Superior temporal gyrus (tissue), 1 donor: Measurements from ENCODE around the gene ACVR1.
"Not testable (repeated sequence)": the region's sequence is repeated elsewhere in the genome, so short reads cannot be mapped to it uniquely, and the experiment has no call there.

ENCODE experiments used
- DNase-seq: peaks from one replicate; pipeline ENCODE4 v3.0.0-alpha.2; 2016; ENCODE audit errors: extremely low spot score

The ACVR1 gene

DNA sequence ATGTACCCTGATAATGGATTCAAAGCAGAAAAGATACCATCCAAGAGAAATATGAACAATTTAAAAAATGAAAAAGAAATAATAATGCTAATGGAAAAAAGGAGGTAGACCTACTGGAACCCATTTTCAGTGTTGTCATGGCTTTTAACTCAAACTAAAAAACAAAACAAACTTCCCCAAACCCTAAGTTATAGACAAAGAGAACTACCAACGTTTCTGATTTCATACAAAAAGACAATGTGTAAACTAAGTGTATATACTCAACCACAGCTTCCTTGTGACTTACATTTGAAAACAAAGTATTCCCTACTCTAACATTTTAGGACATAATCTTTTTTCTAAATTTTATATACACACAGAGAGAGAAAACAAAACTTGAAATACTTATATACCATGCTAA lies 45.9 kb downstream of the ACVR1 start:
- DNase-seq = no peak

DNA sequence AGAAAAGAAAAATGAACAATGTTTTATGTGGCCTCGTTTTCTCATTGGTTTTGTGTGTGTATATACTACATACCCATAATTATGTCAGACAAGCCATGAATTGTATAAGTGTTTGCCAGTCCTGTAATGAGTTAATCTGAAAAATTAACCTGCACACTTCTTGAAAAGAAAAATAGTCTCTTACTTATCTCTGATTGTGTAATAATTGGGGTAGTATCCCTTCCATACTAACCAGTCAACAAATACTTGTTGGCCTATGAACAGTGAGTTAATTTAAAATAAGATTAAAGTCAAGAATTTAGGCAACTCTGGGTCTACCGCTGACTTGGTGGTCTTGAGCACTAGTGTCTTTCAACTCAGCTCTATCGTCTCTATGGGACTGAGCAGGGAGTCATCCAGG lies 48.8 kb downstream of the ACVR1 start:
- no peak for DNase-seq

DNA sequence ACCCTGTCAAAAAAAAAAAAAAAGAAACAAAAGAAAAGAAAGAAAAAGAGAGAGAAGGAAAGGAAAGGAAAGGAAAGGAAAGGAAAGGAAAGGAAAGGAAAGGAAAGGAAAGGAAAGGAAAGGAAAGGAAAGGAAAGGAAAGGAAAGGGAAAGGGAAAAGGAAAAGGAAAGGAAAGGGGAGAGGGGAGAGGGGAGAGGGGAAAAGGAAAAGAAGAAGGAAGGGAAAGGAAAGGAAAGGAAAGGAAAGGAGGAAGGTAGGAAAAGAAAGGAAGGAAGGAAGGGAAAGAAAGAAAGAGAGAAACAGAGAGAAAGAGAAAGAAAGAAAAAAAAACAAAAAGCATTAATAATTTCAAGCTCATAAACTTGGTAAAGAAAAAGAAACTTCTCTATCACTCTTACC lies 49.5 kb downstream of the ACVR1 start:
- DNase-seq = not testable (repeated sequence)

DNA sequence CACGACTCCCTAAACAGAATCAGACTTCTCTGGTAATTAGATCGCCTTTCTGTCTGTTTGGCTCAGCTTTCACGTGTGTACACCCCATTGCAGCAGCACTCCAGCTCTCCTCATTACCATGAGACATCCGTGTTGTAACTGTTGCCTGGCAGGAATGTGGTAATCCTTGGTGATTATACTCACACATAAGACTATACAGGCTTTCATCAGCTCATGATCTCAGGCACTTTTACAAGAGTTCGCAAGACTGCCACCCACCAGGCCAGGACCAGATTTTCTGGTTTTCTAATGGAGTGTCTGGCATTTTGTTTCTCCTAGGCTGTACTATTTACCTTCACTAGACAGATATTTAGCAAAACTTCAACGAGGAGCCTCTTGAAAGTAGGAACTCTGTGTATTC lies 50.2 kb downstream of the ACVR1 start:
- no peak for DNase-seq

DNA sequence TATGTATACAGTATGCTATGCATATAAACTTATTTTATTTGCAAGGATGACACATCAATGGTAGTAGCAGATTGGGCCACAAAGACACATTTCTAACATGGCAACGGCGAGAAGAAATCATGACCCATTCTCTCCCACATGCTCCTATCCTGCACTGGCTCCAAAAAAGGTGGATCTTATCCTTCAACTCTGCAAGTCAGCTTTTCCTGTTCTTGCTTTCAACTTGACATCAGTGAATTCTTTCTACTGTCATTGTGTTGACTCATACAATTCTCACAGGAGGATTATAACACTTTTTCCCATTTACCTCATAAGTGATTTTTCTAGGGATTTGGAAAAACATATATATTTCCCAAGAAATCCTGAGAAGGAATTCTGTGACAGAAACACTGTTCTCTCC lies 53.1 kb downstream of the ACVR1 start:
- no peak for DNase-seq

DNA sequence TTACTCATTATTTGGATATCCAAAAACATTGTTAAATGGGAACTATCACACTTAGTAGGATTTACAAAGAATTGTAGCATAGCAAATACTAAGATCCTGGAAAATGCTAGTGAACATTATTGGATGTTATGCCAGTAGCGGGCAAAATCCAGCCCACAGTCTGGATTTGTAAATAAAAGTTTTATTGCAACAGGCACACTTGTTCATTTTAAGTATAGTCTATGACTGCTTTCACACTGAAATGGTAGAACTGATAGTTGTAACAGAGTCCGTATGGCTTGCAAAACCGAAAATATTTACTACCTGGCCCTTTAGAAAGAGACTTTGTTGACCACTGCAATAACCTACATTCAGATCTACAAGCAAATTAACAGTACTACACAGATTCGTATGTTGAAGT lies 53.6 kb downstream of the ACVR1 start:
- no peak for DNase-seq

DNA sequence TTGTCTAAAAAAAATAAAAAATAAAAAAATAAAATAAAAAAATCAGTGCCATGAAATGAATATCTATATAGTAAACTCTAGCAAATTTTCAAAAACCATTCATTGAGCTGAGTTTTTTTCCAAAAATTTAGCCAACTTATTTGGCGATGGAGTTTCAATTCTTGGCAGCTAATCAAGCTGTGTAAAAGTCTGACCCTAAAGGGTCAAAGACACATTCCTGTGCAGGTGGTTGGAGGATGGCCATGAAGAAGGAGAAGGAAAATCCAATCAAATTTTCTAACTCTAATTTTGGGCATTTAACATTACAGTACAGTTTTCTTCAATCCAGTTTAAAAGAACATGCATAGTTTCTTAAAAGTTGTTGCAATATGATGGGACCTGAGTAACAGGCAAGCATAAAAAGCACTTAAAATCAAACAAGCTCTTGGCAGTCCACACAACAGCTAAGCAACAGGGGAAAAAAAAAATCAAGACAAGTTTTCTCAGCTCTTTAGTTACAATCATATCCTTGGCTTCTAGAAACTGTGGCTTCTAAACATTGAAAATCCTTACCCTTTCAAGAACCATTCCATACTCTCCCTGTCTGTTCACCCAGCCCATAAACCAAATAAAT lies 54.5 kb downstream of the ACVR1 start:
- no peak for DNase-seq

DNA sequence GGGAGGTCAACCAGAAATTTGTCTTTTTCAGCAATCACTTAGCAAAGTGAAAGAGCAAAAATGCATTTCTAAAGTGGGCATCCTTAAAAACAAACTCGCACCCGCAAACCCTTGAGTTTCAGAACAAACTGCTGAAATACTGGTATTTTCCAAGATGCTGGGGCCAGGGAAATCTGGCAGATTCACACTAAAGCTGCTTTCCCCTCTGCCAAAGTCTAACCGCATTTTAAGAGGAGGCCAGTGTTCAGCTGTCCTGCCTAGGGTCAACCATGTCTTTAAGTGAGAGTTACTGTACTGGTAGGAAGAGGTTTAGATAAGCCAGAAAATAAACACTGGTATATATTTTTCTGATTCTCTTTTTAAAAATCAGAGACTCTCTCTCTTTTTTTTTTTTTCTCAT lies 55.9 kb downstream of the ACVR1 start:
- DNase-seq = no peak

DNA sequence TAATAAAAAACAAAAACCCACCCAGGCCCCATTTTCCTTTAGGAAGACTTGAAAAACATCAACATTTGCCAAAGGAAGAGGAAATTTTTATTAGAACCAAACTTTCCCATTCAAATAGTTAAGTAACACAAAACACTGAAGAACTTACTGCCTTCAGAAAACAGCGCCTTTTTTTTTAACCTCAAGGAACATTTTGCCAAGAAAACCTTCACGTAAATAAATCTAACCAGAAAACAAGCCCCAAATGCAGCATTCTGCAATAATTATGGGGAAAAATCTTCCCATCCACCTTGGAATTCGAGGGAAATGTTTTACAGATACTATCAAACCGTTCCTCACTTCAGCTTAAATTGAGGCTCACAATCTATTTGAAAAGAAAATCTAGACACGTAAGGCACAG lies 56.4 kb downstream of the ACVR1 start:
- no peak for DNase-seq

DNA sequence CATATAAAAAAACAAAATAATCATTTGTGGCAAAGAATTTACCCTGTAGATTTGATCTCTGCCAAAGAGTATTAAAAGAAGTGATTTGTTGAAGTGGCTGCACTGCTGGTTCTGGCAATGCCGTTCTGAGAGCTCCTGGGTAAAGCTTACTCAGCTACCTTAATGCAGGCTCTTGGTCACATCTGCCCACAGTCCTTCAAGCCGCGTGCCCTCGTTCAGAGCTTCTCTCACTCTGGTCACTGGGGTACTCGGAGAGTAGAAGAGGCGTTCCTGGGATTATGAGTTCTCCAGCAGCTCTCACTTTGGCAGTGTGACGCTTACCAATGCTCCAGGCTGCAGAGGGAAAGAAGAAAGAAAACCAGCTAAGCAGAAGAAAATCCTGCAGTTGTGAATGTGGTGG lies 57.9 kb downstream of the ACVR1 start:
- no peak for DNase-seq

DNA sequence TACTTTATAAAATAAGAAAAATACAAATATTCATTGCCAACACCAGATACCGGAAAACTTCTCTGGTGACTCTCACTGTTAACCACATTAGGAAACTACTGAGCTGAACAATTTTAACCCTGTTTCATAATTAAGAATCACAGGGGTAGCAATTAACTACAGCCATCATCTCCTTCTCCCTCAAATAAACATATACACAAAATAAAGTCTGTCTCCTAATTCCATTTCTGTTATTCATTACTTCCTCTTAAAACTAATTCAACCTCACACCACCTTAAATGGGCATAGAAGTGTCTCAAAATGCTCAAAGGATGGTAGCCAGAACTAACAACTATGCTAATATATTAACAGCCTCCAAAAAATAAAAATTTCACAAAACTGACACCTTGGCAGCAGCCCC lies 60.7 kb downstream of the ACVR1 start:
- no peak for DNase-seq

DNA sequence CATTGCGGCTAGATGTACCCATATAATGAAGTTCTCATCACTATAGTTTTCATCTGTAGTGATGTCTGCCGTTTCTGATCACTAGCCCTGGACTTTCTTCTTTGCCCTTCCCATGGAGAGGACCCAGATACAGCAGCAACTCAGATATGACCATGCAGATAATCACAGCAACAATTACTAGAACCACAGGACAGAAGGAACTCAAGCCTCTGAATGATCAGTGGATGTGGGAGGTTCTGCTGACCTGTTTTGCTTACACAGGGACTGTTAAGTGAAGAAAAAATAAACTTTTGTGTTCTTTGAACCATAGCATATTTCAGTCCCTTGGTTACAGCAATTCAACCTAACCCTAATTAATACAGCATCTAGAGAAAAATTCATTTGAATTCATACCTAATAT lies 62.7 kb downstream of the ACVR1 start:
- DNase-seq = no peak

DNA sequence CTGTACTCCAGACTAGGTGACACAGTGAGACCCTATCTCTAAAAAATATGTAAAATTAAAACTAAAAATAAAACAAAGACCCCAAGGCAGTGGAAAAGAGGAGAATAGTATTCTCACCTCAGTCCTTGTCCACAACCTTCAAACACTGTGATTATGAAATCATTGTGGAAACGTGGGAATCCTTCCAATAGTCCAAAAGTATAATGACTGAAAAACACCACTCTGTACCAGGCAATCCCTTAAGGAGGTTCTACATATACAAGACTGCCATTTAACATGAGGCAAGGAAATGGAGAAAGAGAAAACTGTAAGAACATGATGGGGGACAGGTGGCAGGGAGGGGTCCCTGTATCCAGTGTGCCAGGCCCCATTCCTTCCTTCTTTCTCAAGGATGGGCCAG lies 66.1 kb downstream of the ACVR1 start:
- no peak for DNase-seq

DNA sequence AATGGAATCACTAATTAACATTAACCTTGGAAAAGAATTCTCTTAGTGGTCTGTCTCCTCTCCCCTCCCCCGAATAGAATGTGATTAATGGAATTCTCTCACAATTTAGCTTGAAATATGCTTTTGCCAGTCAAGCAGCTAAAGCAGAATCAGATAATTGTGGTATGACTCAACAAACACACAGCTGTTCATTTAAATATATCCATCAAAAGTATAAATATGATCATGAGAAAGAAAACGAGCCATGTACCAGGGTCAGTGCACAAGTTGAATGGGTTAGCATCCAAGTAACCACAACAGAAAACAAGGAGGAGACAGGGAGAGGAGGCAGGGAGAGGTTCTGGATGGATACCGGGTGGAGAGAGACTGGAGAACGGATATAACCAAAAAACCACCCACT lies 66.9 kb downstream of the ACVR1 start:
- no peak for DNase-seq

DNA sequence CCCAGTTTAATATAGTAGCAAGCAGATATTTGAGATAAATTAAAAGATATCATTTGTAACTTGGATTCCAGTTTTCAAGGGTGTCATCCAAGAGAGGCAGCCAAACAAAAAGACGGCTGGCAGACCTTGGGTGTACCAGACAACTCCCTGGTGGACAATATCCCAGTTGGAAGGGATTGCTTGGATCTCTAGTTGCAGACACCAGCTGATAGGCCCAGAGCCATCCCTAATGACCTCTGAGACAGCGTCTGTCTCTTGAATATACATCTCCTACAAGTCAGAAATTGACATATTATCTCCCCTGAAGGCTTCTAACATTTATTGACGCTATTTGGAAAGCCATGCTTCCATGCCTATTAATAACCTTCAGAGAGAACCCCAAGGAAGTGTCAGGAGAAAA lies 67.7 kb downstream of the ACVR1 start:
- DNase-seq = no peak

DNA sequence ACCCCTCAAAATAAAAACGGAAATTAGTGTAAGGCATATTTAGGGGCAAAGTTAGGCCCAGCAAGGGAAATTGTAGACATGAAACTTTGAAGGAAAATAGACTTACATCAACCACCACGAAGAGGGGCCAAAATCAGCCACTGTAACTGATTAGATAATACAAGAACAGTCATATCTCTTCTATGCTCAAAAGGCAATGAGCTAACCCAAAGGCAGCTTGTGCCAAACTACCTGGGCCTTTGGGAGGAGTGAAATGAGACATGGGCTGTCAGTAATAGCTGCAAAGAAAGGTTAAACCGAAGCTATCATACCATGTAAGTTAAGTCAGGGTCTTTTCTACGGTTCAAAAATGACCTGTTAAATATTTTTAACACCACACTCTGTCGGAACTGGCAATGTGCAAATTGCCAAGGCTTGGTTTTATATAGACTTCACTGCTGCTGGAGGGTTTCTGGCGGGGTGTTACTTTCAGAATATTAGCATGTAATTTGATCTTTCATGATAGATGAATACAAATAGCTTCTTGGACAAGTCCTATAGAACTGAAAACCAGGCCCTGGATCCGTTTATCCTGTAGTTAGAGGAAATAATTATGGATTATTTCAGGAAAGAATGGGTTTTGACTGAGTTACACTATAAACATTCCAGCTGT lies 69.6 kb downstream of the ACVR1 start:
- DNase-seq = no peak

DNA sequence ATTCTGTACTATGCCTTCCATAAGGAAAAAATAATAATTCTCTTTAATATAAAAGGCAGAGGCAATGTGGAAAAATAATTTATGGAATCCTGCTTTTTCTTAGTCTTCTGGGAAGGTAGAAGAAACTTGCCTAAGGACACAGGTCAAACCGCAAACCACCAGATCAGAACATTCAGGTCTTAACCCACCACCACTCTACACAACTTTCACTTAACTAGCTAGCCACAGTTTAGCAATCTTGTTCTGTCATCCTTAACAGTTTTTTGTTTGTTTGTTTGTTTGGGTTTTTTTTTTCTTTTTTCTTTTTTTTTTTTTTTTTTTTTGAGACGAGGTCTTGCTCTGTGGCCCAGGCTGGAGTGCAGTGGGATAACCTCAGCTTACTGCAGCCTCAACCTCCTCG lies 70.6 kb downstream of the ACVR1 start:
- no peak for DNase-seq

DNA sequence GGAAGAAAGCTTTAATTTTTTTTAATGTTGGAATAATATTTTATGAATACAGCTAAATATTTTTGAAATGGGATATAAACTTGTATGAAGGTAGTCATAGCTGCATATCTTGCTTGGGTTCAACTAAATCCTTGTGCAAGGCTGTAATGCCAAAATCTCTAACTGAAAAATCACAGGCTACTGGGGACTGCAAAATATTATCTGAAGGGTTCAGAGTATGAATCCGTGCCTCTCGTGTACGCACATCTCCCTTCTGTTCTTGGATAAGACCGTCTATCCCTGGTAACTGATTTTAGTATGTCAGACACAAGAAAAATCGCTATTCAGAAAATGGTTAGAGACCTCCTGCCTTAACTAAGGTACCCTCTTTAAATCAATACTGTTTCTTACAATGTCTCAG lies 71.8 kb downstream of the ACVR1 start:
- DNase-seq = no peak

DNA sequence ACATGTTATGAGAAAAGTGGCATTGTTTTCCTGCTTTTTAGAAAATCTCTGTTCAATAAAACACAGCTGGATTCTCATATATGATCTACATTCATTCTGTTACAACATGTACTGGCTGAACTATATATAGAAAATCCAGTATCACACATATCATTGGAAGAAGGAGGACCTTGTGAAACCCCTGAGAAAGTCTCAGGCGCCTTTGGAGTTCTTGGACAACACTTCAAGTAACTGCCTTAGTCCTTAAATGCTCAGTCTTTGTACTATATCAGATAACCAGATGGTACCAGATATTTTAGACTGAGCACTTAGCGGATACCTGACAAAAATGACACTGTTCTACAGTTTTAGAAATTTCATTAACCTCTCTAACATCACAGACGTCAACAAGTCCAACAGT lies 72.2 kb downstream of the ACVR1 start:
- no peak for DNase-seq

DNA sequence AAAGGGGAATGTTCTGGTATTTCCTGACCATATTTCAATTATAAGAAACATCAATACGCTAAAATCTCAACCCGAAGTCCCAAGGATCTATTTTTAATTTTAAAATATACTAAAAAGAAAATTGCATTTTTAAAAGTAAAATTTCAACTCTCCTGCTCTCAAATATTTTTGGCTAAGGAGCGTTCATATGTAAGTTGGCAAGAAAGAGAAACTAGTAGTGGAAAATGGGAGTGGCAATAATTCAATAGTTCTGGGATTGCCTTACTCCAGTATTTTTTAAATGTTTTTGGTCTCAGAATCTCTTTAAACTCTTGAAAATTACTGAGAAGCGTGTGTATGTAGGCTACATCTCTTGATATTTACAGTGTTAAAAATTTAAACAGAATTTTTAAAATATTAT lies 72.7 kb downstream of the ACVR1 start:
- DNase-seq = no peak

DNA sequence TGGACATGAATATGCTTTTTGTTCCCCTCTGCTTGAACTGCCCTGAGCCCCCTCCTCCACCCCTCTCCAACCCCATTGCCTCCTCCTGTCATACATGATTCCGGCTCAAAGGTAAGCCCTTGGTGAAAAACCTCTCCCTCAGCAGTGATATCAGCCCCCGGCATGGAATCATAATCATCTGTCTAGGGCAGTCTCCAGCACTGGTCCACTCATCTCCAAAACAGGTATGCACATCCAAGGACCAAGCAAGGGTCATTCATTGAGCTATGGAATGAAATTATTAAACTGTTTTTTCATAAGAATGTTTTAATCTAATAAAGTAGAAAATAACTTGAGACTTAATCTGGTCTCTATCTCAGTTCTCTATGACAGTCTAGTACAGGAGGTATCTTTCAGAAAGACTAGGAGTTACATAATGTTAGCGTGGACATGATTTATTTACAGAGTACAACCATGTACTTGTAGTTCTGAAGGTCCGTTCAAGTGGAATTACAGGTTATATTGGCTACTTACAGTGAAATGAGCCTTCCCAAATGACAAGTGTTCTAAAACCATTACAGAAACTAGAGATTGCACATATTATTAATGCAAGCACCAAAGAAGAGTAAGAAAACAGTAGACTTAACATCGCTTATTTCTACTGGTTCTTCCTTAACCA lies 75.2 kb downstream of the ACVR1 start:
- DNase-seq = no peak

DNA sequence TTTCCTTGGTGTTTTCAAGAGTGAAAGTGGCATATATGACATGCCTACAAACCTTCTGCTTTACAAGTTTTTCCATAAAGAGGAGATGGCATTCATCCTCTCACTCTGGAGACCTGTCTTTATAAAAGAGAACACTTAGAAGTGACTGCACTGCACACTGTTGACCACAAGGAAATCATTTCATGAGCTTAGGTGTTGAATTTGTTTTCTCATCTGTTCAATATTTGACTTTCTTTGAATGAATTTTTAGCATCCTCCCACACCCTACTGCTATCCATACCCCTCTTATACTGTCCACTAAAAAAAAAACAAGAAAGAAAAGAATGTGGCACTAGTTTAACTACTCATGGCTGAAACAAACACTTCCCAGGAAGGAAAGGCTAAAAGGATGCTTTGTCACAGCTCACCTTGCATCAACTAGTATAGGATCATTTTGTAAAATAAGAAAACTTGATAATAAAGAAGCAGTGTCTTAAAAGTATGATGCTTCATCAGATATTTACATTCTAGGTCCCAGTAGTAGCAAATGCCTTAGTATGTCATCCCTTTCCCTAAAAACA lies 83.0 kb downstream of the ACVR1 start:
- no peak for DNase-seq

DNA sequence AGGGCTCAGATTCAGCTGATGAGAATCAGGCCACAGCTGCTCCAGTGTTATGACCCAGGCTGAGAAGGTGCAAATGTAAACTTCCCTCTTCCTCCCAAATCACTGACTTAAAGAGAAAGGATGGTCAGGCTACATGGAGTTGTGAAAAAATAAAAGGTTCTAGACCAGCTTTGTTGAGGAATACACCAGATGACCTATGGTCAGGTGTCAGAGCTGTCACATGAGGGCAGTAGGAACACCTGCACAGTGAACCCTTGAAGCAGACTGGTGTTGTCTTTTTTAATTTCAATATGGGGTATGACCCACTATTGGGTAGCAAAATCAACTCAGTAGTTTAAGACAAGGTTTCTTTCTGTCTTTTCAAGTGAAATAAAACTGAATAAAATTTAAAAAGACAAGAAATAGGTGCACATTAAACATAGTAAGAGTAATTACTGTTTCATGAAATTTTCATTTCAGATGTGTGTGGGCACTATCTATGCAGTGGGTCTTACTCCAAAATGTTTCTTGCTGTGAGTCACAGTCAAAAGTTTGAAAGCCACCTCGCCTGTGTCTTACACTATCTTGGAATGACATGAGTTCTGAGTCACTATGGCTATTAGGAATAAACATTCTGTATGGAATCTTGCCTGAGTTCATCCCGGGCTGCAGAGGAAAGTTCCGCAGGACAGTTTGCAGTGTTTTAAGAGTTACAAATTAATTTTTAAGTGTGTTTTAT lies 83.6 kb downstream of the ACVR1 start:
- DNase-seq = no peak
